PFSK-1 (cell line): Measurements from ENCODE around the gene EVC2.

ENCODE experiments used
- POLR2AphosphoS5 ChIP-seq: IDR thresholded peaks from 2 replicates; pipeline ENCODE4 v1.6.1; 2012; ENCODE audit warnings: low read depth, mild to moderate bottlenecking, control low read depth, low read length, moderate library complexity
- REST ChIP-seq, 2 experiments: IDR thresholded peaks; 2 replicates each; pipeline versions ENCODE4 v1.6.1 to v1.8.0; 2011 to 2012; ENCODE audit warnings: low read depth in 2 of 2, low read length in 2 of 2, control low read depth in 1 of 2, inconsistent platforms in 1 of 2, mild to moderate bottlenecking in 1 of 2, moderate library complexity in 1 of 2; ENCODE audit not compliant: insufficient read depth in 1 of 2
- SIN3A ChIP-seq: IDR thresholded peaks from 2 replicates; pipeline ENCODE4 v1.6.1; 2012; ENCODE audit warnings: mild to moderate bottlenecking, low read length, moderate library complexity, borderline replicate concordance; ENCODE audit not compliant: insufficient read depth
- TAF1 ChIP-seq: IDR thresholded peaks from 2 replicates; pipeline ENCODE4 v1.6.1; 2012; ENCODE audit warnings: low read length, control low read depth, borderline replicate concordance; ENCODE audit not compliant: insufficient read depth

GRCh38 chr4:5710065-5710960 is 2.0 kb upstream of the EVC2 start:
- no peak for TF ChIP-seq TAF1
- no peak for TF ChIP-seq POLR2AphosphoS5
- no peak for TF ChIP-seq REST (IDR thresholded peaks at IDR 0.05; ENCODE audit: insufficient read depth in 1 of 2, low read depth in 2 of 2, low read length in 2 of 2)
- TF ChIP-seq SIN3A = no peak
